Measurements from ENCODE around the gene MRPL40.

The MRPL40 gene

GRCh38 chr22:19477321-19478044, 45.1 kb downstream of the MRPL40 start:
- no peak for DNase-seq (ENCODE audit: low spot score)
- TF ChIP-seq, protein P1, sequence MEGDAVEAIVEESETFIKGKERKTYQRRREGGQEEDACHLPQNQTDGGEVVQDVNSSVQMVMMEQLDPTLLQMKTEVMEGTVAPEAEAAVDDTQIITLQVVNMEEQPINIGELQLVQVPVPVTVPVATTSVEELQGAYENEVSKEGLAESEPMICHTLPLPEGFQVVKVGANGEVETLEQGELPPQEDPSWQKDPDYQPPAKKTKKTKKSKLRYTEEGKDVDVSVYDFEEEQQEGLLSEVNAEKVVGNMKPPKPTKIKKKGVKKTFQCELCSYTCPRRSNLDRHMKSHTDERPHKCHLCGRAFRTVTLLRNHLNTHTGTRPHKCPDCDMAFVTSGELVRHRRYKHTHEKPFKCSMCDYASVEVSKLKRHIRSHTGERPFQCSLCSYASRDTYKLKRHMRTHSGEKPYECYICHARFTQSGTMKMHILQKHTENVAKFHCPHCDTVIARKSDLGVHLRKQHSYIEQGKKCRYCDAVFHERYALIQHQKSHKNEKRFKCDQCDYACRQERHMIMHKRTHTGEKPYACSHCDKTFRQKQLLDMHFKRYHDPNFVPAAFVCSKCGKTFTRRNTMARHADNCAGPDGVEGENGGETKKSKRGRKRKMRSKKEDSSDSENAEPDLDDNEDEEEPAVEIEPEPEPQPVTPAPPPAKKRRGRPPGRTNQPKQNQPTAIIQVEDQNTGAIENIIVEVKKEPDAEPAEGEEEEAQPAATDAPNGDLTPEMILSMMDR (conservative IDR thresholded peaks at IDR 0.05; ENCODE audit: low read depth) = peak; percentile 44
- ChIA-PET POLR2A (ENCODE audit: low non-redundant PET) (interaction anchor here (0.7 kb wide), 1 partner anchor 148 kb away, joined by 3 read pairs; no protein-coding TSS in a partner anchor), CTCF (interaction anchor here (0.6 to 0.7 kb wide), 3 partner anchors 72 to 332 kb away, joined by 3 to 4 read pairs (median 3); no protein-coding TSS in a partner anchor)
- no peak overlapping the region for H3K27ac ChIP-seq

GRCh38 chr22:19478045-19478900, 45.9 kb downstream of the MRPL40 start:
- POLR2A ChIA-PET (ENCODE audit: low non-redundant PET) = no interaction called here
- TF ChIP-seq, protein P1 (conservative IDR thresholded peaks at IDR 0.05; ENCODE audit: low read depth) = no peak
- CTCF ChIA-PET = interaction anchor here (0.7 kb wide), 1 partner anchor 333 kb away, joined by 3 read pairs; no protein-coding TSS in a partner anchor
- H3K27ac ChIP-seq = peak overlapping the region; percentile 92
- DNase-seq (ENCODE audit: low spot score) = no peak

- TF ChIP-seq, protein P1 (conservative IDR thresholded peaks at IDR 0.05; ENCODE audit: low read depth) = no peak
- DNase-seq (ENCODE audit: low spot score) = peak; percentile 64
- POLR2A ChIA-PET (ENCODE audit: low non-redundant PET) = no interaction called here
- CTCF ChIA-PET = no interaction called here
- H3K27ac ChIP-seq = peak within 1 kb of the TSS; percentile 92
These were observed 46.6 kb downstream of the MRPL40 start, which contains the start of gene UFD1 for GRCh38 chr22:19478901-19479354. UFD1 (minus strand) TSS chr22:19479193; CDS start chr22:19479085, 108 bp downstream.

GRCh38 chr22:19479355-19480172, 47.2 kb downstream of the MRPL40 start, which contains the start of gene CDC45:
CDC45 (plus strand) TSS chr22:19479920; CDS start chr22:19479969, 49 bp downstream.
- TF ChIP-seq, protein P1 (conservative IDR thresholded peaks at IDR 0.05; ENCODE audit: low read depth) = no peak
- peak within 1 kb of the TSS; percentile 92 for H3K27ac ChIP-seq
- CTCF ChIA-PET = interaction anchor here (0.6 kb wide), 1 partner anchor 49 kb away, joined by 4 read pairs; no protein-coding TSS in a partner anchor
- peak; percentile 93 for DNase-seq (ENCODE audit: low spot score)
- POLR2A ChIA-PET (ENCODE audit: low non-redundant PET) = interaction anchor here (0.6 kb wide), 2 partner anchors 126 to 188 kb away, joined by 3 read pairs; partner anchors contain the start of gene CLTCL1

- peak overlapping the region; percentile 92 for H3K27ac ChIP-seq
- ChIA-PET CTCF (no interaction called here), POLR2A (ENCODE audit: low non-redundant PET) (interaction anchor here (0.6 kb wide), 1 partner anchor 188 kb away, joined by 3 read pairs; the partner anchor contains the start of gene CLTCL1)
- TF ChIP-seq, protein P1 (conservative IDR thresholded peaks at IDR 0.05; ENCODE audit: low read depth) = no peak
- DNase-seq (ENCODE audit: low spot score) = no peak
These were observed 47.8 kb downstream of the MRPL40 start for GRCh38 chr22:19480173-19480568.
